Kidney epithelial cell (primary cell): Measurements from ENCODE around the gene SPAG4. TPM values are rescaled to one million over a fixed set of nuclear protein-coding genes. Genes with fewer than 3 reads are reported as not detected.

Experiments used
- DNase-seq: peaks from one replicate; pipeline ENCODE4 v3.0.0-alpha.2; 2010; ENCODE audit warnings: low read depth
- H3K27me3 ChIP-seq: 2 replicates; pipeline ENCODE4 v1.6.0; 2011; ENCODE audit warnings: low read length; ENCODE audit not compliant: control insufficient read depth, insufficient read depth
- H3K36me3 ChIP-seq: 2 replicates; pipeline ENCODE4 v1.5.1; 2011; ENCODE audit warnings: low read length; ENCODE audit not compliant: control insufficient read depth, insufficient read depth
- H3K4me3 ChIP-seq: 2 replicates; pipeline ENCODE4 v1.5.1; 2011; ENCODE audit warnings: low read depth, mild to moderate bottlenecking, control low read depth, low read length
- total RNA-seq: library from RNA; depleted of rRNA; stranded (reverse); fragments of >200 nt; gene quantifications from 2 replicates; pipeline ENCODE4 v1.2.3, GENCODE V29; 2015
- TF ChIP-seq, protein P1 (sequence below): IDR thresholded peaks from 2 replicates; pipeline ENCODE4 v1.5.1; 2011; ENCODE audit warnings: mild to moderate bottlenecking, moderate library complexity, low read length, control low read depth, inconsistent platforms; ENCODE audit not compliant: insufficient read depth, poor library complexity, severe bottlenecking

The SPAG4 gene
- total RNA-seq, 1 donor from 2014 or later, result 2.6 TPM

DNA sequence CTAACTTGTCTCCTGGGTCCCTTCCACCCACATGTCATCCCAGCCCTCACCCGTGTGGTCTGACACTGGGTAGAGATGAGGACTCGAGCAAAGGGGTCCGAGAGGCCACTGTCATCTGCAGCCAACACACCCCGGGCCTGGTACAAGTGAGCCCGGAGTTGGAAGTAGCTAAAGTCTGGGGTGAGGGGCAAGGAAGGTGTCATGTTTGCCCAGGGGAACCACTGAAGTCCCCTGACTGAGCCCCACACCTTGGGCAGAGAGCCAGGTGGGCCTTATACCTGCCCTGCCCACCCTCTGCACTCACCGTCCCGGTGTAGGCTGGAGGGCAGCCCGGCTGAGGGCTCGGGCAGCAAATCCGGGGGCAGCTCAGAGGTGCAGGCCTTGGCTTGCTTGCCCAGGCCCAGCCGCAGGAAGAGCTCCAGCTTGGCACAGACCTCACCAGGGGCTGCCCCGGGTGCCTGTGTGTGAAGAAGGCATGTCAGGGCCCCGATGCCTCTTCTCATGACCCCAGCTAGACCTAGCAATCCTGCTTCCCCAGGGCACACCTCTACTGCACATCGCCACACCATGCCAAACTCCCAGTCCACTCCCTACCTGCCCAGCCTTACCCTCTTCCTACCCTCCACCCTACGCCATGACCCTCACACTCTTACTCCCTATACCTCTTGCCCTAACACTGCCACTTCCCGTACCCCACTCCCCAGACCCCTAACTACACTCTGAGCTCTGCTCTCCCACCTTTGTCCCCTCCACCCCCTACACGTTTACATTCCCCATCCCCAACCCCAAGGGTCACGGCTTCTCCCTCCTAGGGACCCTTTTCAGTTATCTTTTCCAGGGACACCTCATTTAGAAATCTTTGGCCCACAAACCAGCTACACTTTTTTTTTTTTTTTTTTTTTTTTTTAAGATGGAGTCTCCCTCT lies 31.7 kb upstream of the SPAG4 start:
- Histone ChIP-seq H3K36me3 (no peaks in the 10 kb centered on the region), H3K4me3 (no peak overlapping the region), H3K27me3 (no peaks in the 10 kb centered on the region)
- TF ChIP-seq, protein P1, sequence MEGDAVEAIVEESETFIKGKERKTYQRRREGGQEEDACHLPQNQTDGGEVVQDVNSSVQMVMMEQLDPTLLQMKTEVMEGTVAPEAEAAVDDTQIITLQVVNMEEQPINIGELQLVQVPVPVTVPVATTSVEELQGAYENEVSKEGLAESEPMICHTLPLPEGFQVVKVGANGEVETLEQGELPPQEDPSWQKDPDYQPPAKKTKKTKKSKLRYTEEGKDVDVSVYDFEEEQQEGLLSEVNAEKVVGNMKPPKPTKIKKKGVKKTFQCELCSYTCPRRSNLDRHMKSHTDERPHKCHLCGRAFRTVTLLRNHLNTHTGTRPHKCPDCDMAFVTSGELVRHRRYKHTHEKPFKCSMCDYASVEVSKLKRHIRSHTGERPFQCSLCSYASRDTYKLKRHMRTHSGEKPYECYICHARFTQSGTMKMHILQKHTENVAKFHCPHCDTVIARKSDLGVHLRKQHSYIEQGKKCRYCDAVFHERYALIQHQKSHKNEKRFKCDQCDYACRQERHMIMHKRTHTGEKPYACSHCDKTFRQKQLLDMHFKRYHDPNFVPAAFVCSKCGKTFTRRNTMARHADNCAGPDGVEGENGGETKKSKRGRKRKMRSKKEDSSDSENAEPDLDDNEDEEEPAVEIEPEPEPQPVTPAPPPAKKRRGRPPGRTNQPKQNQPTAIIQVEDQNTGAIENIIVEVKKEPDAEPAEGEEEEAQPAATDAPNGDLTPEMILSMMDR, result no peak
- DNase-seq, result no peak

DNA sequence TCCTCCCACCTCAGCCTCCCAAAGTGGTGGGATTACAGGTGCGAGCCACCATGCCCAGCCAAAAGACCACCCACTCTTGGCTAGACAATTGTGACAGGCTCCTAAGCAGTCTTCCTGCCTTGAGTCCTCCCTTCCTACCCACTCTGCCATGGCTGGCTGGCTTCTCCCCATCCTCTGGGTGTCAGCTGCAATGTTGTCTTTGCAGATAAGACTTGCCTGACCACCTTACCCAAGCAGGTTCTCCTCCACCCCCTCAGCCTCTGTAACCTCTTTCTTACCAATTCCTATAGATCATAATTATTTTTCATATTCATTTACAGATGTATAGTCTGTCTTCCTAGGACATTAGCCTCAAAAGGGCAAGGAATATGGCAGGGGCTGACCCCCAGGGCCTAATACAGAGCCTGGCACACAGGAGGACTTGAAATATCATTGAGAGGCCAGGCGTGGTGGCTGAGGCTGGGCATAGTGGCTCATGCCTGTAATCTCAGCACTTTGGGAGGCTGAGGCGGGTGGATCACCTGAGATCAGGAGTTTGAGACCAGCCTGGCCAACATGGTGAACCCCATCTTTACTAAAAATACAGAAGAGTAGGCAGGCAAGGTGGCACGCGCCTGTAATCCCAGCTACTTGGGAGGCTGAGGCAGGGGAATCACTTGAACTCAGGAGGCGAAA lies 28.7 kb upstream of the SPAG4 start:
- DNase-seq, result no peak
- Histone ChIP-seq H3K4me3 (no peak overlapping the region), H3K27me3 (no peaks in the 10 kb centered on the region), H3K36me3 (no peaks in the 10 kb centered on the region)
- TF ChIP-seq, protein P1, result no peak

DNA sequence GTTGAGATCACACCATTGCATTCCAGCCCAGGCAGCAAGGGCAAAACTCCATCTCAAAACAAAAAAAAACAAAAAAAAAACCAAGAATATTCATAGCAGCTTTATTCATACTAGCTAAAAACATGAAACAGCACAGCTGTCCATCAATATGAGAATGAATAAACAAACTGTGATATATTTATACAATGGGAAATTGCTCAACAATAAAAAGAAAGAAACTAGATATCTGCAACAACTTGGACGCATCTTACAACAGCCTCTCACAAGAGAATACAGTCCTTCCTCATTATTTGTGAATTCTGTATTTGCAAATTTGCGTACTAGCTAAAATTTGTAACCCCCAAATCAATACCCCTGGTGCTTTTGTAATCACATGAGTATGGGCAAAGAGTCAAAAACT lies 28.2 kb upstream of the SPAG4 start:
- Histone ChIP-seq H3K36me3 (no peaks in the 10 kb centered on the region), H3K27me3 (no peaks in the 10 kb centered on the region), H3K4me3 (no peak overlapping the region)
- TF ChIP-seq, protein P1, result no peak
- DNase-seq, result no peak

DNA sequence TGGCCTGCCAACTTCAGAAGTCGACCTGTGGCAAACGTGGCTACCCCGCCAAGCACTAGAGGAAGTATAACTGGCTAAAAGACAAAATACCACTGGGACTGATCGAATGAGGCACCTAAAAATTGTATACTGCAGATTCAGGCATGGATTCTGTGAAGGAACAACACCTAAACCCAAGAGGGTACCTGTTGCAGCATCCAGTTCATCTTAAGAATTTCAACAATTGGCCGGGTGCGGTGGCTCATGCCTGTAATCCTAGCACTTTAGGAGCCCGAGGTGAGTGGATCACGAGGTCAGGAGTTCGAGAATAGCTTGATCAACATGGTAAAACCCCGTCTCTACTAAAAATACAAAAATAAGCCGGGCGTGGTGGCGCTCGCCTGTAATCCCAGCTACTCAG lies 27.2 kb upstream of the SPAG4 start:
- no peaks in the 10 kb centered on the region for H3K27me3 ChIP-seq
- DNase-seq, result no peak
- TF ChIP-seq, protein P1, result no peak
- no peaks in the 10 kb centered on the region for H3K36me3 ChIP-seq
- no peak overlapping the region for H3K4me3 ChIP-seq

DNA sequence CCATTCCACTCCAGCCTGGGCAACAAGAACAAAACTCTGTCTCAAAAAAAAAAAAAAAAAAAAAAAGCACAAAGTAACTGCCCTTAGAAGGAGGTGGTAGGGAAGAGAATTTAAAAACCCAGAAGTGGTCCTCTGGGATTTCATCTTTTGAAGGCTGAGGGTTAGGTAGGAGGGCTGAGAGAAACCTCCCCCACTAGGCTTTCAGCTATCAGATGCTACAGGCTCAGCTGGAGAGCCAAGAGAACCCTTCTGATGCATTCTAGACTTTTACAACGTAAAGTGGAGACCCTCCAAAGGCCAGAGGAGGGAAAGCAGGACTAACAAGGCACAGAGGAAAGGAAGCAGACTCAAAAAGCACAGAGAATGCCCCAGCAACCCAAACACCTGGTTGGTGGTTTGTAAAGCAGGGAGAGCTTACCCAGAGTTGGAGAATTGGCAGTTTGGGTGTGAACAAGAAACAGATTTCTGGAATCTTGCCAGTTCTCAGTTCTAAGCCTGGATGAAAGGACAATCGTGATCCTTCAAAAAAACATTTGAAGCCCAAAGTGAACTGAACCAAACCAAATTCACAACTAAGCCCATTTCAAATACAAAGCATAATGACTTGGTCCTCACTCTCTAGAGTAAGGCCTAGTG lies 23.2 kb upstream of the SPAG4 start:
- H3K4me3 ChIP-seq, result no peak overlapping the region
- H3K36me3 ChIP-seq, result no peaks in the 10 kb centered on the region
- peaks cover 3% of the 10 kb centered on the region for H3K27me3 ChIP-seq
- no peak for DNase-seq
- TF ChIP-seq, protein P1, result no peak
